COLO668 (cell line): ENCODE results near the gene ATPAF2.

Experiments
- DNase-seq: peaks from one replicate; lab custom pipeline; 2025; ENCODE audit not compliant: unreplicated experiment; lab: John Stamatoyannopoulos, UW

ATPAF2 gene

GRCh38 chr17:18040261-18040858, 1.4 kb upstream of the ATPAF2 start:
- no peak for DNase-seq

- peak; percentile 43 for DNase-seq
These were observed 730 bp upstream of the ATPAF2 start for GRCh38 chr17:18039535-18040260.

- DNase-seq: no peak
These were observed 668 bp downstream of the ATPAF2 start for GRCh38 chr17:18038149-18038850.

GRCh38 chr17:18037486-18037885, 1.5 kb downstream of the ATPAF2 start:
- no peak for DNase-seq

- no peak for DNase-seq
These were observed 3.3 kb downstream of the ATPAF2 start for GRCh38 chr17:18035704-18036103.

GRCh38 chr17:18033442-18034099, 5.4 kb downstream of the ATPAF2 start:
- DNase-seq: peak; percentile 38

GRCh38 chr17:18031955-18032354, 7.0 kb downstream of the ATPAF2 start:
- DNase-seq: no peak

GRCh38 chr17:18028952-18029540, 9.9 kb downstream of the ATPAF2 start:
- DNase-seq: no peak

GRCh38 chr17:18028114-18028951, 10.6 kb downstream of the ATPAF2 start:
- peak; percentile 57 for DNase-seq

- peak; percentile 52 for DNase-seq
These were observed 11.7 kb downstream of the ATPAF2 start for GRCh38 chr17:18027280-18027679.

- peak; percentile 4 for DNase-seq
These were observed 12.8 kb downstream of the ATPAF2 start for GRCh38 chr17:18025945-18026776.

- no peak for DNase-seq
These were observed 13.6 kb downstream of the ATPAF2 start for GRCh38 chr17:18025241-18025944.

GRCh38 chr17:18021372-18021771, 17.6 kb downstream of the ATPAF2 start:
- no peak for DNase-seq

GRCh38 chr17:18020971-18021370, 18.0 kb downstream of the ATPAF2 start:
- no peak for DNase-seq

GRCh38 chr17:18019838-18020154, 19.2 kb downstream of the ATPAF2 start:
- no peak for DNase-seq

GRCh38 chr17:18018411-18018921, 20.5 kb downstream of the ATPAF2 start:
- no peak for DNase-seq

- no peak for DNase-seq
These were observed 21.0 kb downstream of the ATPAF2 start for GRCh38 chr17:18017958-18018357.

GRCh38 chr17:18016426-18016825, 22.5 kb downstream of the ATPAF2 start:
- DNase-seq: no peak

GRCh38 chr17:18015593-18015992, 23.4 kb downstream of the ATPAF2 start:
- DNase-seq: no peak
